ENCODE measurements around the gene PSD4.

GRCh38 chr2:113227698-113228097 is 53.9 kb downstream of the PSD4 start:
- TF ChIP-seq TAF1 (IDR thresholded peaks at IDR 0.05; ENCODE audit: borderline replicate concordance, low read depth, low read length) (no peak), POLR2AphosphoS5 (IDR thresholded peaks at IDR 0.05; ENCODE audit: low read depth, low read length) (no peak)
